Natural killer cell (primary cell): Measurements from ENCODE around the gene NDFIP1. TPM values are rescaled to one million over a fixed set of nuclear protein-coding genes. Genes with fewer than 3 reads are reported as not detected.
"Not testable (repeated sequence)": the region's sequence is repeated elsewhere in the genome, so short reads cannot be mapped to it uniquely, and the experiment has no call there.

Experiments used
- ATAC-seq, 3 donors: fragments of 150-1000 bp in 2 of 3; fragments of 200-7000 bp in 1 of 3; cut with Tn5 transposase; 1 replicate in 1 of 3; 2 replicates in 2 of 3; pipeline ENCODE4 v1.10.0; 2021; ENCODE audit warnings: mild to moderate bottlenecking in 2 of 3, moderate library complexity in 2 of 3
- DNase-seq, 2 donors: peaks; one replicate each; pipeline versions ENCODE4 v3.0.0 to v3.0.0-alpha.2; 2013 to 2021; ENCODE audit warnings: mixed read lengths in 1 of 2
- H3K27ac ChIP-seq: one replicate; pipeline ENCODE4 v1.5.1; 2013; ENCODE audit warnings: mild to moderate bottlenecking, low read length
- H3K27me3 ChIP-seq: one replicate; pipeline ENCODE4 v1.6.1; 2013; ENCODE audit warnings: low read length; ENCODE audit not compliant: control insufficient read depth, insufficient read depth
- H3K36me3 ChIP-seq: one replicate; pipeline ENCODE4 v1.6.1; 2013; ENCODE audit warnings: low read length; ENCODE audit not compliant: control insufficient read depth, insufficient read depth
- H3K4me1 ChIP-seq: one replicate; pipeline ENCODE4 v1.6.1; 2013; ENCODE audit warnings: low read length; ENCODE audit not compliant: control insufficient read depth, insufficient read depth
- H3K4me3 ChIP-seq: one replicate; pipeline ENCODE4 v1.5.1; 2013; ENCODE audit warnings: low read length
- H3K9me3 ChIP-seq: one replicate; pipeline ENCODE4 v1.6.1; 2013; ENCODE audit warnings: low read length; ENCODE audit not compliant: control insufficient read depth, insufficient read depth
- H3K27ac Mint-ChIP-seq, 2 donors: one replicate each; pipeline ENCODE4 v1.8.0; 2022; ENCODE audit warnings: mild to moderate bottlenecking in 2 of 2, mixed read lengths in 2 of 2, moderate library complexity in 1 of 2
- H3K27me3 Mint-ChIP-seq, 2 donors: one replicate each; pipeline ENCODE4 v1.8.0; 2022; ENCODE audit warnings: low read depth in 2 of 2, mixed read lengths in 2 of 2
- H3K36me3 Mint-ChIP-seq: one replicate; pipeline ENCODE4 v1.8.0; 2022; ENCODE audit warnings: mixed read lengths
- H3K4me1 Mint-ChIP-seq, 2 donors: one replicate each; pipeline ENCODE4 v1.8.0; 2022; ENCODE audit warnings: mixed read lengths in 2 of 2
- H3K4me3 Mint-ChIP-seq: one replicate; pipeline ENCODE4 v1.8.0; 2022; ENCODE audit warnings: mild to moderate bottlenecking, moderate library complexity, mixed read lengths
- H3K9me3 Mint-ChIP-seq, 2 donors: one replicate each; pipeline ENCODE4 v1.8.0; 2022; ENCODE audit warnings: mixed read lengths in 2 of 2
- CTCF ChIP-seq: fragments of 200-600 bp; IDR thresholded peaks from one replicate; pipeline ENCODE4 v1.8.0; 2022; ENCODE audit warnings: antibody characterized with exemption
- WGBS: methylation state at CpG from one replicate; pipeline ENCODE4 v1.1.7; 2013; ENCODE audit warnings: missing lambda C conversion rate; ENCODE audit not compliant: insufficient coverage; 5-methylcytosine and 5-hydroxymethylcytosine counted together
- intact Hi-C: fragments of 100-400 bp; cut with micrococcal nuclease; formaldehyde crosslinking; loops from one replicate; pipeline ENCODE4 v1.14.2; 2022
- total RNA-seq, 4 donors: library from RNA; stranded (reverse); fragments of 120-200 nt in 1 of 4; gene quantifications; one replicate each; pipeline versions ENCODE4 v1.2.3 to v1.2.4, GENCODE V29; 2013 to 2022

The NDFIP1 gene
- total RNA-seq, 3 donors from 2014 or later (not counting 1 experiment from before 2014, with no cell fraction given) = 45.4 to 57.6 (median 51.7) TPM

- no peak for TF ChIP-seq CTCF
- Histone ChIP-seq H3K4me3 (no peak overlapping the region), H3K4me1 (no peaks in the 10 kb centered on the region), H3K36me3 (no peaks in the 10 kb centered on the region), H3K9me3 (no peaks in the 10 kb centered on the region), H3K27ac (no peak overlapping the region), H3K27me3 (no peaks in the 10 kb centered on the region)
- H3K27me3 Mint-ChIP-seq = peaks cover 13 to 24% of the 10 kb centered on the region in 2 donors
- no peaks in the 10 kb centered on the region for H3K9me3 Mint-ChIP-seq
- H3K4me3 Mint-ChIP-seq = no peak overlapping the region
- no peak overlapping the region for H3K27ac Mint-ChIP-seq
- ATAC-seq (no peak), DNase-seq (no peak)
- intact Hi-C loops = no loop called here
- H3K4me1 Mint-ChIP-seq = no peaks in the 10 kb centered on the region
- H3K36me3 Mint-ChIP-seq = no peaks in the 10 kb centered on the region
Measured at GRCh38 chr5:142086229-142086628, 22.4 kb upstream of the NDFIP1 start.

GRCh38 chr5:142086679-142087078 is 21.9 kb upstream of the NDFIP1 start:
- no peaks in the 10 kb centered on the region for H3K27me3 ChIP-seq
- WGBS = 100% methylated on average over 2 of the region's 2 CpGs
- H3K27me3 Mint-ChIP-seq = peaks cover 12 to 24% of the 10 kb centered on the region in 2 donors

GRCh38 chr5:142087920-142088679 is 20.5 kb upstream of the NDFIP1 start:
- H3K27ac ChIP-seq = no peak overlapping the region
- TF ChIP-seq CTCF = no peak
- Mint-ChIP-seq H3K27ac (no peak overlapping the region), H3K9me3 (no peaks in the 10 kb centered on the region), H3K4me3 (no peak overlapping the region), H3K27me3 (peaks cover 10 to 24% of the 10 kb centered on the region in 2 donors), H3K36me3 (no peaks in the 10 kb centered on the region), H3K4me1 (no peaks in the 10 kb centered on the region)
- no peaks in the 10 kb centered on the region for H3K4me1 ChIP-seq
- DNase-seq = peak in 1 of 2 donors; percentile 66
- no peak for ATAC-seq
- H3K36me3 ChIP-seq = no peaks in the 10 kb centered on the region
- no peaks in the 10 kb centered on the region for H3K9me3 ChIP-seq
- WGBS = 83% methylated on average over 12 of the region's 12 CpGs
- H3K27me3 ChIP-seq = no peaks in the 10 kb centered on the region
- no peak overlapping the region for H3K4me3 ChIP-seq
- intact Hi-C loops = no loop called here

More at GRCh38 chr5:142086679-142087078, 21.9 kb upstream of the NDFIP1 start:
- DNase-seq (no peak), ATAC-seq (no peak)
- intact Hi-C loops = no loop called here
- H3K4me3 Mint-ChIP-seq = no peak overlapping the region
- no peaks in the 10 kb centered on the region for H3K4me1 Mint-ChIP-seq
- Histone ChIP-seq H3K4me1 (no peaks in the 10 kb centered on the region), H3K4me3 (no peak overlapping the region), H3K9me3 (no peaks in the 10 kb centered on the region), H3K27ac (no peak overlapping the region), H3K36me3 (no peaks in the 10 kb centered on the region)
- H3K36me3 Mint-ChIP-seq = no peaks in the 10 kb centered on the region
- H3K27ac Mint-ChIP-seq = no peak overlapping the region
- H3K9me3 Mint-ChIP-seq = no peaks in the 10 kb centered on the region
- TF ChIP-seq CTCF = no peak

GRCh38 chr5:142088855-142089479 is 19.6 kb upstream of the NDFIP1 start:
- H3K27me3 ChIP-seq, H3K36me3 Mint-ChIP-seq, H3K27ac ChIP-seq, H3K9me3 ChIP-seq, H3K4me1 Mint-ChIP-seq, intact Hi-C loops, H3K4me3 Mint-ChIP-seq, H3K4me3 ChIP-seq, H3K9me3 Mint-ChIP-seq, ATAC-seq, H3K4me1 ChIP-seq, H3K36me3 ChIP-seq, H3K27ac Mint-ChIP-seq: not testable (repeated sequence)
- peaks cover 10 to 24% of the 10 kb centered on the region in 2 donors for H3K27me3 Mint-ChIP-seq
- DNase-seq = peak in 1 of 2 donors; percentile 36
- WGBS = 83% methylated on average over 15 of the region's 15 CpGs
